H1 (cell line): ENCODE results near the gene ETV7. TPM values are rescaled to one million over a fixed set of nuclear protein-coding genes. Genes with fewer than 3 reads are reported as not detected.

ENCODE experiments used
- CTCF ChIA-PET: fragments of 300-600 bp; sonication (Branson Sonifier 250); formaldehyde crosslinking; loops from one replicate; lab custom pipeline; 2021; ENCODE audit not compliant: partially characterized antibody; lab: Charles Lee
- POLR2A ChIA-PET: fragments of 300-600 bp; sonication (Branson Sonifier 250); formaldehyde crosslinking; loops from one replicate; lab custom pipeline; 2021; ENCODE audit warnings: inconsistent platforms; ENCODE audit not compliant: partially characterized antibody; lab: Charles Lee
- DNase-seq, 2 experiments: peaks; one replicate each; pipeline versions ENCODE4 v3.0.0 to v3.0.0-alpha.2; 2010 to 2022; ENCODE audit warnings: low spot score in 2 of 2, low read depth in 1 of 2, mixed read lengths in 1 of 2
- FAIRE-seq: peaks from 2 replicates; lab custom pipeline; 2011; peaks lifted over from hg19 to GRCh38; lab: Jason Lieb, UNC
- H2AFZ ChIP-seq: 2 replicates; pipeline ENCODE4 v1.8.1; 2012; ENCODE audit warnings: low read length, inconsistent platforms
- H2AK5ac ChIP-seq: 2 replicates; pipeline ENCODE4 v1.6.1; 2013; ENCODE audit warnings: low read depth, low read length
- H2BK120ac ChIP-seq: replicated peaks from 2 replicates; pipeline ENCODE3; 2013; ENCODE audit warnings: low read depth, low read length, inconsistent platforms
- H2BK12ac ChIP-seq: 2 replicates; pipeline ENCODE4 v1.6.1; 2013; ENCODE audit warnings: low read depth, low read length
- H2BK15ac ChIP-seq: 2 replicates; pipeline ENCODE4 v1.6.1; 2013; ENCODE audit warnings: low read length
- H2BK20ac ChIP-seq: 2 replicates; pipeline ENCODE4 v1.6.1; 2013; ENCODE audit warnings: low read length
- H2BK5ac ChIP-seq: 2 replicates; pipeline ENCODE4 v1.6.1; 2013; ENCODE audit warnings: low read depth, low read length
- H3K14ac ChIP-seq: 2 replicates; pipeline ENCODE4 v1.6.1; 2013; ENCODE audit warnings: inconsistent platforms; ENCODE audit not compliant: insufficient read length
- H3K18ac ChIP-seq: 2 replicates; pipeline ENCODE4 v1.6.1; 2013; ENCODE audit warnings: low read length; ENCODE audit errors: extremely low read depth
- H3K23ac ChIP-seq: 2 replicates; pipeline ENCODE4 v1.6.1; 2013; ENCODE audit warnings: inconsistent platforms; ENCODE audit not compliant: insufficient read length
- H3K23me2 ChIP-seq: 2 replicates; pipeline ENCODE4 v1.6.1; 2013; ENCODE audit warnings: low read depth, low read length
- H3K27ac ChIP-seq: 2 replicates; pipeline ENCODE4 v1.6.1; 2011; ENCODE audit warnings: low read depth, low read length, inconsistent platforms
- H3K27me3 ChIP-seq, 4 experiments: replicated peaks in 1 of 4; 1 replicate in 1 of 4; 2 replicates in 3 of 4; pipeline versions ENCODE4 v1.6.1 to v1.8.1; 2011 to 2013; ENCODE audit warnings: low read length in 3 of 4, mild to moderate bottlenecking in 3 of 4, inconsistent platforms in 2 of 4, mixed read lengths in 2 of 4, moderate library complexity in 1 of 4; ENCODE audit not compliant: control insufficient read depth in 3 of 4, insufficient read depth in 3 of 4; ENCODE audit errors: extremely low read depth in 1 of 4
- H3K36me3 ChIP-seq, 4 experiments: 2 replicates each; pipeline versions ENCODE4 v1.6.1 to v1.8.1; 2011 to 2013; ENCODE audit warnings: mild to moderate bottlenecking in 4 of 4, low read length in 3 of 4, moderate library complexity in 2 of 4, control low read depth in 1 of 4, inconsistent platforms in 1 of 4; ENCODE audit not compliant: insufficient read depth in 4 of 4, control insufficient read depth in 2 of 4
- H3K4ac ChIP-seq: replicated peaks from 2 replicates; pipeline ENCODE3; 2013; ENCODE audit warnings: low read length, low read depth, mixed read lengths, inconsistent platforms; ENCODE audit not compliant: insufficient read length
- H3K4me1 ChIP-seq, 4 experiments: replicated peaks in 1 of 4; 1 replicate in 1 of 4; 2 replicates in 3 of 4; pipeline versions ENCODE4 v1.6.1 to v1.8.1; 2011 to 2013; ENCODE audit warnings: low read length in 3 of 4, inconsistent platforms in 2 of 4, mixed read lengths in 1 of 4; ENCODE audit not compliant: insufficient read depth in 4 of 4, control insufficient read depth in 3 of 4
- H3K4me2 ChIP-seq, 2 experiments: 2 replicates each; pipeline versions ENCODE4 v1.6.1 to v1.8.1; 2011 to 2013; ENCODE audit warnings: low read depth in 2 of 2, low read length in 2 of 2, control low read depth in 1 of 2, inconsistent platforms in 1 of 2, mild to moderate bottlenecking in 1 of 2; ENCODE audit not compliant: insufficient read depth in 1 of 2
- H3K4me3 ChIP-seq, 4 experiments: fragments of 200-600, 300-600 bp in 1 of 4; sonication (generic), shearing (Covaris generic), sonication (Bioruptor Twin) in 1 of 4; 2 replicates each; pipeline versions ENCODE4 v1.5.1 to v1.8.1; 2011 to 2016; ENCODE audit warnings: low read length in 4 of 4, low read depth in 3 of 4, control low read depth in 2 of 4, inconsistent platforms in 2 of 4, mild to moderate bottlenecking in 2 of 4, mixed read lengths in 1 of 4, moderate library complexity in 1 of 4; ENCODE audit not compliant: insufficient read depth in 2 of 4; ENCODE audit errors: extremely low read depth in 1 of 4
- H3K56ac ChIP-seq: replicated peaks from 2 replicates; pipeline ENCODE3; 2013; ENCODE audit warnings: low read depth, mild to moderate bottlenecking, mixed read lengths, low read length, inconsistent platforms; ENCODE audit not compliant: insufficient read length
- H3K79me1 ChIP-seq: 2 replicates; pipeline ENCODE4 v1.6.1; 2013; ENCODE audit warnings: low read depth, low read length, control low read depth
- H3K79me2 ChIP-seq, 2 experiments: 2 replicates each; pipeline versions ENCODE4 v1.6.1 to v1.8.1; 2012 to 2013; ENCODE audit warnings: low read length in 2 of 2, mild to moderate bottlenecking in 2 of 2, inconsistent platforms in 1 of 2; ENCODE audit not compliant: insufficient read depth in 2 of 2, control insufficient read depth in 1 of 2
- H3K9ac ChIP-seq, 4 experiments: replicated peaks in 1 of 4; 1 replicate in 1 of 4; 2 replicates in 3 of 4; pipeline versions ENCODE4 v1.6.1 to v1.8.1; 2011 to 2013; ENCODE audit warnings: low read depth in 3 of 4, low read length in 3 of 4, control low read depth in 2 of 4, mild to moderate bottlenecking in 2 of 4, moderate library complexity in 2 of 4, inconsistent platforms in 1 of 4; ENCODE audit errors: extremely low read depth in 1 of 4
- H3K9me3 ChIP-seq, 2 experiments: 2 replicates each; pipeline versions ENCODE4 v1.6.1 to v1.8.1; 2012 to 2013; ENCODE audit warnings: mild to moderate bottlenecking in 2 of 2, moderate library complexity in 2 of 2, control low read depth in 1 of 2, inconsistent platforms in 1 of 2, low read depth in 1 of 2, low read length in 1 of 2, mixed read lengths in 1 of 2; ENCODE audit not compliant: insufficient read depth in 2 of 2
- H4K20me1 ChIP-seq, 2 experiments: replicated peaks in 1 of 2; 2 replicates each; pipeline versions ENCODE3 to v1.8.1; 2011 to 2013; ENCODE audit warnings: inconsistent platforms in 2 of 2, low read length in 2 of 2, mild to moderate bottlenecking in 1 of 2; ENCODE audit not compliant: insufficient read depth in 2 of 2, control insufficient read depth in 1 of 2
- H4K5ac ChIP-seq: 2 replicates; pipeline ENCODE4 v1.6.1; 2013; ENCODE audit warnings: low read length, low read depth, mixed read lengths, inconsistent platforms; ENCODE audit not compliant: insufficient read length
- H4K8ac ChIP-seq: 2 replicates; pipeline ENCODE4 v1.8.0; 2013; ENCODE audit warnings: mild to moderate bottlenecking, moderate library complexity, low read length, inconsistent platforms; ENCODE audit not compliant: insufficient read depth; ENCODE audit errors: extremely low read depth
- H4K91ac ChIP-seq: replicated peaks from 2 replicates; pipeline ENCODE3; 2013; ENCODE audit warnings: low read length, mixed read lengths, inconsistent platforms; ENCODE audit not compliant: insufficient read length
- YY1 ChIP-seq: IDR thresholded peaks from 2 replicates; pipeline ENCODE4 v1.6.1; 2011; ENCODE audit warnings: low read depth, mild to moderate bottlenecking, low read length
- WGBS, 2 experiments: shearing (Covaris generic) in 1 of 2; methylation state at CpG; one replicate each; pipeline versions ENCODE4 v1.1.6 to v1.1.7; 2013 to 2015; ENCODE audit warnings: low lambda C conversion rate in 2 of 2, mixed read lengths in 2 of 2, inconsistent platforms in 1 of 2, low coverage in 1 of 2, missing lambda C conversion rate in 1 of 2; ENCODE audit not compliant: insufficient replicate concordance in 2 of 2, insufficient coverage in 1 of 2, insufficient read length in 1 of 2; ENCODE audit errors: extremely low coverage in 1 of 2, missing lambda C conversion rate in 1 of 2; 5-methylcytosine and 5-hydroxymethylcytosine counted together
- polyA plus RNA-seq, 7 experiments: library from polyadenylated mRNA; depleted of rRNA in 3 of 7; stranded (reverse) in 5 of 7; unstranded in 2 of 7; fragments of >200 nt in 5 of 7; fragments of 200-250 nt in 2 of 7; gene quantifications; 1 replicate in 5 of 7; 2 replicates in 1 of 7; 4 replicates in 1 of 7; pipeline versions ENCODE4 v1.2.1 to v1.2.3, GENCODE V29; 2011 to 2013; ENCODE audit warnings: missing spikeins in 2 of 7, mixed read lengths in 2 of 7
- total RNA-seq: library from RNA; stranded (reverse); fragmentation: NEBNext Ultra II Directional; extraction: Animal tissue kit (Norgen Biotek cat#: 25700); gene quantifications from 2 replicates; pipeline ENCODE4 v1.2.1, GENCODE V29; 2021

The ETV7 gene
- total and polyA plus RNA-seq, 2 of the 8 experiments (the other 6 are each of a cell fraction or from before 2014, with no cell fraction given) = 0.54 to 2.4 TPM

GRCh38 chr6:36353411-36353915 lies 34.0 kb downstream of the ETV7 start:
- no peak overlapping the region for H2BK20ac ChIP-seq
- no peaks in the 10 kb centered on the region for H4K20me1 ChIP-seq
- FAIRE-seq = no peak
- no peaks in the 10 kb centered on the region for H3K4me1 ChIP-seq
- DNase-seq = no peak
- no peaks in the 10 kb centered on the region for H3K36me3 ChIP-seq
- CTCF ChIA-PET = interaction anchor here (0.9 to 5.8 kb wide), 3 partner anchors 12 to 51 kb away, joined by 4 to 27 read pairs (median 8); no protein-coding TSS in a partner anchor
- no peak overlapping the region for H2AK5ac ChIP-seq
- 83% methylated on average over 4 of the region's 4 CpGs; no CpG with 5 or more reads in 1 of the 2 experiments for WGBS, 2 experiments
- no peak overlapping the region for H2BK5ac ChIP-seq
- no peak overlapping the region for H3K4me2 ChIP-seq
- no peak overlapping the region for H2BK120ac ChIP-seq
- no peak overlapping the region for H3K56ac ChIP-seq
- no peaks in the 10 kb centered on the region for H3K23me2 ChIP-seq
- H3K18ac ChIP-seq = no peak overlapping the region
- H3K4me3 ChIP-seq = no peak overlapping the region
- no peak overlapping the region for H2AFZ ChIP-seq
- H2BK15ac ChIP-seq = no peak overlapping the region
- H3K79me2 ChIP-seq = no peaks in the 10 kb centered on the region
- H3K79me1 ChIP-seq = no peaks in the 10 kb centered on the region
- H2BK12ac ChIP-seq = no peak overlapping the region
- no peak overlapping the region for H4K8ac ChIP-seq
- POLR2A ChIA-PET = no interaction called here
- no peak overlapping the region for H3K4ac ChIP-seq
- H3K14ac ChIP-seq = no peak overlapping the region
- no peak overlapping the region for H3K23ac ChIP-seq
- no peak overlapping the region for H4K91ac ChIP-seq
- no peaks in the 10 kb centered on the region for H3K9me3 ChIP-seq
- H4K5ac ChIP-seq = no peak overlapping the region
- peaks cover 0 to 1% (median 0%) of the 10 kb centered on the region in 4 experiments; a peak in 1 of 7 replicates for H3K27me3 ChIP-seq
- H3K27ac ChIP-seq = no peak overlapping the region
- H3K9ac ChIP-seq = no peak overlapping the region
- TF ChIP-seq YY1 = no peak
